GM18505 (cell line): ENCODE measurements around the gene LTA.
"Not testable (repeated sequence)": the region's sequence is repeated elsewhere in the genome, so short reads cannot be mapped to it uniquely, and the experiment has no call there.

ENCODE experiments used
- ATAC-seq: cut with Tn5 transposase; IDR thresholded peaks from one replicate; pipeline ENCODE4 v1.9.1; 2021; ENCODE audit not compliant: unreplicated experiment
- POLR2A ChIP-seq: IDR thresholded peaks from 4 replicates; pipeline ENCODE4 v1.6.1; 2011; ENCODE audit warnings: borderline replicate concordance; ENCODE audit not compliant: insufficient read depth, insufficient read length; ENCODE audit errors: extremely low read depth

LTA gene

DNA sequence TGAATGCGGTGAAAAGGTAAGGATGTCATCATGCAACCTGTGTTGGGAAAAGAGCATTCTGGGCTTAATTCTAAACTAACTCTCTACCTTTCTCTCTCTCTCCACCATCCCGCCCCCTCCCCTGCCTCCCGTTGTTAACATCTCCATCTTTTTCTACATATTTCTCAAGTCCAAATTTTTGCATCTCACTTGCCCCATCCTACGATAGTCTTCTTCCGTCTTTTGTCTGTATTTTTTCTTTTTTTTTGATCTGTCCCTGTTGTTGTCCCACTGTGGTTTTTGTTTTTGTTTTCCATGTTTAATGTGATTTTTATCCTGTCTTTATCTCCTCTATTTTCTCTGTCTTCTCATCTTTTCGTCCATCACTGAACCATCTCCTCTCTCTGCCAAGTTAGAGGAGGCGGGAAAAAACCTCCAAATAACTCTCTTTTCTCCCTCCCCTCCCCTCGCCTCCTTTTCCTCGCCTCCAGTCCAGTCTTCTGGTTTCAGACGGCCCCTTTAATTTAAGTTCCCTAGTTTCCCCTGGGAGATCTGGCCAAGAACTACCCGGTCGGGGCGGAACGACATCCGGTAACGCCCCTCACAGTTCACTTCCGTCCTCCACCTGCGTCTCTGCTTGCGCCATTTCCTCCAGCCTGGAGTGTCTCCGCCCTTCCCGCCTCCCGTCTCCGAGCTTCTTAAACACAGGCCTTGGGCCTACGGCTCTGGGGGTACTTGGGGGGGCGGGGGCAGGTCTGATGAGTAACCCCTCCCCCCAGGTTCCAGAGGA, 24.9 kb upstream of the LTA start, which contains the start of gene NFKBIL1:
Gene NFKBIL1, plus strand, starts transcription at position 651 of the 769 bp plus-strand sequence. Its CDS starts 87 bp downstream, at position 738.
- ATAC-seq, result peak; percentile 59
- peak; percentile 64 for TF ChIP-seq POLR2A

DNA sequence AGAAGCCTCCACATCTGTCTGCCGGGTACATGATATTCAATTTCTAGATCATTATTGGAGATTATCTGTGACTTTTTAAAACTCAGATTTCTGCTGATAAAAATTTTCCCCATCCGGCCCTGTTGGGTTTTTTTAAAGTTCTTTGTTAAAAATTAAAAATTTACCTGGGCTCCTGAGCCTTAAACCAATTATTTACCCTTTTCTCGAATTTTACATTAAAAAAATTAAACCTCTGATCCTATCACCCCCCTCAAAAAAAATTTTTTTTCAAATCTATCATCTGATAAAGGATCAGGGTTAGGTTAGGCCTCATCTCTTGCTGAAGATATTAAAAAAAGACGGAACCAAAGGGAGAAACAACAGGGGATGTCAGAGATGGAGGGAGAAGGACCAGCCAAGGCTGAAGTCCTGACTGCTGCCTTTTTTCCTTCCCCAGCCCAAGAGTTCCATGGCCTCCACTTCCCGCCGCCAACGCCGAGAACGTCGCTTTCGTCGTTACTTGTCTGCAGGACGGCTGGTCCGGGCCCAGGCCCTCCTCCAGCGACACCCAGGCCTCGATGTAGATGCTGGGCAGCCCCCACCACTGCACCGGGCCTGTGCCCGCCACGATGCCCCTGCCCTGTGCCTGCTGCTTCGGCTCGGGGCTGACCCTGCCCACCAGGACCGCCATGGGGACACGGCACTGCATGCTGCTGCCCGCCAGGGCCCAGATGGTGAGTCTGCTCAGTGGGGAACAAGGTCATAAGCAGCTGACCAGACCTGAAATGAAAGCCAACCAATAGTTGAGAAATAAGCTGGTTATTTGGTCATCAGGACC, 24.2 kb upstream of the LTA start:
- ATAC-seq, result no peak
- peak; percentile 22 for TF ChIP-seq POLR2A

DNA sequence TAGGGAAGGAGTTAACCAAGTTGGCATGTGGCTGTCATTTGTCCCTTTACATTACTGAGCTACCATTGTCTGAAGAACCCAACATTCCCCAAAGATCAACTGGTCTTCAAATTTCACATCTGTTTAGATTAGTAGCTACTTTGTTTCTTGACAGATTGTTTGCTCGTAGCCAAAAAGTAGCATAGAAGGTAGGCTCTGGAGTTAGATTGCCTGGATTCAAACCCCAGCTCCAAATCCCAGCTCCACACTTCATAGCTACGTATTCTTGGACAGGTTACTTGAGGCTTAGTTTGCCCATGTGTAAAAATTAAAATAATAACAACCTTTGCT, 23.6 kb upstream of the LTA start:
- ATAC-seq, result no peak
- no peak for TF ChIP-seq POLR2A

DNA sequence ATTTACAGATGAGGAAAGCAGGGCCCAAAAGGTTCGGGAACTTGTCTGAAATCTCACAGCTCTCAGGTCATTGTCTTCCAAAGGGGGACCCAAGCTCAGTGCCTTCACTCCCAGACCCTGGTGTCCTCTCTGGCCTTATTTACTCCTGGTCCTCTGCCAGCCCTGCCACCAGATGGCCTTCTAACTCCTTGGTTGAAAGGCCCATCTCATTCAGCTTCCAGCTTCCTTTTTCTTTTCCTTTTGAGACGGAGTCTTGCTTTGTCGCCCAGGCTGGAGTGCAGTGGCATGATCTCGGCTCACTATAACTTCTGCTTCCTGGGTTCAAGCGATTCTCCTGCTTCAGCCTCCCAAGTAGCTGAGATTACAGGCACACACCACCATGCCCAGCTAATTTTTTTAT, 20.7 kb upstream of the LTA start:
- ATAC-seq, result not testable (repeated sequence)

DNA sequence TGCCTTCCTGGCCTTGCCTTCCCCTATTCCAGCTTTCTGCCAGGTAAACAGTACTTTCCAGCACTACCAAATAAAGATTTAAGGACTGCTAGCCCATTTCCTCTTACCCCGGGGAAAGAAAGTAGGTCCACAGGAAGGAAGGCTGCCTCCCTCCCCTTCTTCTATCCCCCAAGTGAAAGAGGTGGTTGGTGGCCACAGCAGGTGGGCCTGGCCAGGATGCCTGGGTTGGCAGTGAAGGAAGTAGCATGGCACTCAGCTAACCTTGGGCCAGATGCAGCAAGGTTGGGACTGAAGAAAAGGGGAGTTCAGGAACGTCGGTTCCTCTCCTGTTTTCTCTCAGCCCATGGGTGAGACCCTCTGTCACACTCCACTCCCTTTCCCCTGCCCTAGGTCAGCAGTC, 15.8 kb upstream of the LTA start:
- no peak for ATAC-seq
- no peak for TF ChIP-seq POLR2A

DNA sequence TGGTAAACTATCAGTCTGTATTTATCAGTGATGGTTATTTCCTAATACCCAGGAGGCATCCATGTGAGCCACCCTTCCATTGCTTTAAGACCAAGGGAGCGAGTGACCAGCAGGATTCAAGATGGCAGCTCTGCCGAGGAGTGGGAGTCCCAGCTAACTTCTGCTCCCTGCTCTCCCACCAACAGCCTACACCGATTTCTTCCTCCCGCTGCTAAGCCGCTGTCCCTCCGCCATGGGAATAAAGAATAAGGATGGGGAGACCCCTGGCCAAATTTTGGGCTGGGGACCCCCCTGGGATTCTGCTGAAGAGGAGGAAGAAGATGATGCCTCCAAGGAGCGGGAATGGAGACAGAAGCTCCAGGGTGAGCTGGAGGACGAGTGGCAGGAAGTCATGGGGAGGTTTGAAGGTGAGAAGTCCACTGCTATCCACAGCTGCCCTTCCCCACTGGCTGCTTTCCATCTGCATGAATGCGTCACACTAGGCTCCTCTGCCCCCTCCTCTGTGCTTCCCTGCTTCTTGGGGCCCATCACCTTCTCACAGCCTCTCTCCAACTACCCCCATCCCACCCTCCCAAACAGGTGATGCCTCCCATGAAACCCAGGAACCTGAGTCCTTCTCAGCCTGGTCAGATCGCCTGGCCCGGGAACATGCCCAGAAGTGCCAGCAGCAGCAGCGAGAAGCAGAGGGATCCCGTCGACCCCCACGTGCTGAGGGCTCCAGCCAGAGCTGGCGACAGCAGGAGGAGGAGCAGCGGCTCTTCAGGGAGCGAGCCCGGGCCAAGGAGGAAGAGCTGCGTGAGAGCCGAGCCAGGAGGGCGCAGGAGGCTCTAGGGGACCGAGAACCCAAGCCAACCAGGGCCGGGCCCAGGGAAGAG, 14.4 kb upstream of the LTA start:
- ATAC-seq, result no peak
- no peak for TF ChIP-seq POLR2A

DNA sequence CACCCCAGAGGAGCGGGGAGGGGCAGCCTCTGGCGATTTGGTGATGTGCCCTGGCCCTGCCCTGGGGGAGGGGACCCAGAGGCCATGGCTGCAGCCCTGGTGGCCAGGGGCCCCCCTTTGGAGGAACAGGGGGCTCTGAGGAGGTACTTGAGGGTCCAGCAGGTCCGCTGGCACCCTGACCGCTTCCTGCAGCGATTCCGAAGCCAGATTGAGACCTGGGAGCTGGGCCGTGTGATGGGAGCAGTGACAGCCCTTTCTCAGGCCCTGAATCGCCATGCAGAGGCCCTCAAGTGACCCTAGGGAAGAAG, 13.8 kb upstream of the LTA start:
- no peak for TF ChIP-seq POLR2A
- no peak for ATAC-seq

DNA sequence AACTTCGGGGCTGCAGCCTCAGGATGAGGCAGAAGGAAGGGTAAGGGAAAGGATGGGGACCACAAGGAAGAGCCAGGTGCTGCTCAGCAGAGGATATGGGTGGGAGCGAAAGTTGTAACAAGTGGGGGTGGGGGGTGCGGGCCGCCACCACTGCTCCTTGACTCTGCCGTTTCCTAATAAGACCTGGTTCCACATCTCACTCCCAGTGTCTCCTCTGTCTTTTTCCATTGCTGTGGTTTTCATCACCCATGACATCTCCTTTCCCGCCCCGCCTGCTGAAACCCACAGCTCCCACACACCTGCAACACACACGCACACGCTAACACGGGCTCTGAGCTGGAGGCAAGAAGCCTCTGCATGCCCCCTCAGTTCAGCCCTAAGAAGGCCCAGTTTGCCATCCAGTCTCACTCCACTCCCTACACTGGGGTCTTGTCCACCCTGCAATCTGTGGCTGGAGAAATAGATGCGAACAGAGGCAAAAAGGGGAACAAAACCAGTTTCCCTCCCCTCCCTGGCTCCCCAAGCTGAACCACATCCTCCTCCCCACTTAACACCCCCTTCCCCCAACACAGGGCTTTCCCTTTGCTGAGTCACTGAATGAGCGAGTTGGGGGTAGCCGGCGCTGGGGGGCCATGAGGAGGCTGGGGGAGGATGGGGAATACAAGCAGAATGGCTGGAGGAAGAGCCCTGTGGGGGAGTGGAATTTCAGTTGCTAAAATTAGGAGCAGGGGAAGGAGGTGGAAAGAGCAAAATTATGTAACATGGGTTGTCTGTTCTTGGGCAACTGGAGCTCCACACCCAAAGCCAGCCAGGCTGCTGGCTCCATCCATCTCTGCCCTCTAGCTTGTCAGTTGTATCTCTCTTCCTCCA, 13.2 kb upstream of the LTA start:
- ATAC-seq, result no peak

DNA sequence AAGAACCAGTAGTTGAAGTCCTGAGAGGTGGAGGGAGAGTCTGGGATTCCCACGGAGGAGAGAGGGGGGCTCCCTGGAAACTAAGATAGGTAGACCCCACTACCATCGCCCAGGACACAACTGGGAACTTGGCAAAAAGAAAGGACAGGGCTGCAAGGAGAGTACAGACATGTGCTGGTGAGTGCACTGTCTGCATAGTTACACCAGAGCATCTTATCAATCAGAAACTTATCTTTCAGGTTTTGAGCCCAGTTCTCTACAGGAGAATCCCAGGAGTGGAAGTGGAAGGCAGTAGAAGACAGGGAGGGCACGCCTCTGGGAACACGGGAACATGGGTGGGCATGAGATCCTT, 12.5 kb upstream of the LTA start:
- TF ChIP-seq POLR2A, result no peak
- ATAC-seq, result no peak

More for the DNA sequence above, 13.2 kb upstream of the LTA start:
- TF ChIP-seq POLR2A, result peak; percentile 67

DNA sequence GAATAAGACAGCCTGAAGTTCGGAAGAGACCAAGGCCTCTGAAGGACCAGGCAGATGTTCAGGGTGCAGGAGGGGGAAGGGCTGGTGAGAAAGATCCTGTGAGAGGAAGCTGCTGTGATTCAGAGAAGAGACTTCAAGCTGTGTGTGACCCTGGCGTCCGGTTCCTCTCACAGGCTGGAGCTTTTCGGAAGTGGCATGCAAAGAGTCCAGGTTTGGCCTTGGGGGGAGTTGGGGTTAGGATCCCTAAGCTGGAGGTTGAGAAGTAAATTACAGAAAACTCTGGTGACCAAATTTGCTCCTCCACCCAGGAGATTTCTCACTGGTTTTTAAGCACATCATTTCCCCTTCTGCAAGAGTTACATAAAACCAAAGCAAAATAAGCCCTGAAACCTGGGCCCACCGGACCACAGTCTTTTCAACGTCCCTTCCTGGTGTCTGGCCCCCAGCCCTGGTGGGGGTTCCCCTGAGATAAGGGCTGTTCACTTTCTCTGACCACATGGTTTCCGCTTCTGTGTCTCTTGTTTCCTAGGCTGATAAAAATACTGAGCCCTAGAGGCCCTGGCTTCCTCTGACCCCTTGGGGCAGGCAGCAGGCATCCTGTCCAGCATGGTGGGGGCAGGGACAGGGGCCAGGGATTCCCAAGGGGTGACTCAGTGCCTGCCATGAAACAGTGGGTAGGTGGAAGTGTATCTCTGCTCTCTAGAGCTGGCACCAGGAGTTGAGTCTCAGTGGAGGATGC, 12.0 kb upstream of the LTA start:
- ATAC-seq, result peak; percentile 60
- peak; percentile 63 for TF ChIP-seq POLR2A

DNA sequence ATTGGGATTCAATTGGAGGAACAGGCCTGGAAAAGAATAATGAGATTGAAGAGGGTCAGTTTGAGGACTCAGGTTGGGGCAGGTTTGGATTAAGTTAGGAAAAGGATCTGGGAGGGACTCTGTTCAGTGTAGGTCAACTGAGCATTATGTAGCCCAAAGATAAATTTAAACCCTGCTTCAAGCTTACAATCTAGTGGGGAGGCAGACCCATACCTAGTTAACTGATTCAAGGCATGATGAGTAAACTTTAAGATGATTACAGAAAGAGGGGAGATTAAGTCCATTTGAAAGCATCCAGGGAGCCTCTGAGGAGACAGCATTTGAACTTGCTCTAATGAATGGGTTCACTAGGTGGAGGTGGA, 11.4 kb upstream of the LTA start:
- no peak for TF ChIP-seq POLR2A
- no peak for ATAC-seq
